SJCRH30 (cell line): ENCODE results near the gene SNAPC2. TPM values are rescaled to one million over a fixed set of nuclear protein-coding genes. Genes with fewer than 3 reads are reported as not detected.

Experiments used
- DNase-seq, 2 experiments: peaks; one replicate each; pipeline ENCODE4 v3.0.0-alpha.2; 2015 to 2020
- H3K27ac ChIP-seq: fragments of 250-450 bp; sonication (Bioruptor Pico); 2 replicates; pipeline ENCODE4 v1.5.1; 2020; ENCODE audit warnings: mild to moderate bottlenecking, moderate library complexity
- H3K27me3 ChIP-seq: fragments of 250-450 bp; sonication (Bioruptor Pico); 2 replicates; pipeline ENCODE4 v1.5.1; 2020; ENCODE audit warnings: mild to moderate bottlenecking, moderate library complexity
- H3K36me3 ChIP-seq: fragments of 250-450 bp; sonication (Bioruptor Pico); 2 replicates; pipeline ENCODE4 v1.5.1; 2020; ENCODE audit warnings: mild to moderate bottlenecking, moderate library complexity
- H3K4me1 ChIP-seq: fragments of 250-450 bp; sonication (Bioruptor Pico); 2 replicates; pipeline ENCODE4 v1.5.1; 2020; ENCODE audit warnings: mild to moderate bottlenecking, moderate library complexity
- H3K4me3 ChIP-seq: fragments of 250-450 bp; sonication (Bioruptor Pico); 2 replicates; pipeline ENCODE4 v1.5.1; 2020; ENCODE audit warnings: mild to moderate bottlenecking, moderate library complexity
- H3K9me3 ChIP-seq: fragments of 250-450 bp; sonication (Bioruptor Pico); replicated peaks from 2 replicates; pipeline ENCODE4 v1.5.1; 2020; ENCODE audit warnings: mild to moderate bottlenecking, moderate library complexity
- total RNA-seq: library from RNA; depleted of rRNA; stranded (reverse); fragments of >200 nt; shearing (Covaris generic); gene quantifications from 2 replicates; pipeline ENCODE4 v1.2.3, GENCODE V29; 2014

Gene SNAPC2
- total RNA-seq, 1 experiment from 2014 or later: 15.8 TPM

- H3K4me3 ChIP-seq: no peak overlapping the region
- H3K27ac ChIP-seq: no peak overlapping the region
- H3K27me3 ChIP-seq: no peaks in the 10 kb centered on the region; the same call in 1 of the 2 replicates
- H3K36me3 ChIP-seq: no peaks in the 10 kb centered on the region
- no peaks in the 10 kb centered on the region for H3K9me3 ChIP-seq
- no peak for DNase-seq
- no peaks in the 10 kb centered on the region for H3K4me1 ChIP-seq
Measured at GRCh38 chr19:7918615-7919421, 1.3 kb upstream of the SNAPC2 start.

GRCh38 chr19:7920519-7921301 is 572 bp downstream of the SNAPC2 start:
- Histone ChIP-seq H3K27ac (peak overlapping the region; percentile 47), H3K4me3 (peak overlapping the region; percentile 70), H3K4me1 (no peaks in the 10 kb centered on the region), H3K9me3 (no peaks in the 10 kb centered on the region), H3K36me3 (no peaks in the 10 kb centered on the region), H3K27me3 (no peaks in the 10 kb centered on the region; the same call in 1 of the 2 replicates)
- peak; percentile 98 to 99 for DNase-seq

GRCh38 chr19:7921302-7921966 is 1.3 kb downstream of the SNAPC2 start:
- H3K4me1 ChIP-seq: peaks cover 3% of the 10 kb centered on the region; the same call in 1 of the 2 replicates
- DNase-seq: no peak

GRCh38 chr19:7921967-7922835 is 2.1 kb downstream of the SNAPC2 start:
- no peaks in the 10 kb centered on the region for H3K9me3 ChIP-seq
- H3K4me3 ChIP-seq: no peak overlapping the region
- no peak for DNase-seq
- no peaks in the 10 kb centered on the region for H3K27me3 ChIP-seq
- H3K36me3 ChIP-seq: no peaks in the 10 kb centered on the region
- H3K27ac ChIP-seq: no peak overlapping the region
- H3K4me1 ChIP-seq: peaks cover 4% of the 10 kb centered on the region; the same call in 1 of the 2 replicates

More at GRCh38 chr19:7921302-7921966, 1.3 kb downstream of the SNAPC2 start:
- no peaks in the 10 kb centered on the region for H3K9me3 ChIP-seq
- peak overlapping the region; percentile 35; the same call in 1 of the 2 replicates for H3K27ac ChIP-seq
- no peaks in the 10 kb centered on the region for H3K36me3 ChIP-seq
- no peaks in the 10 kb centered on the region for H3K27me3 ChIP-seq
- H3K4me3 ChIP-seq: peak overlapping the region; percentile 63

GRCh38 chr19:7922836-7923195 is 2.7 kb downstream of the SNAPC2 start:
- Histone ChIP-seq H3K27ac (no peak overlapping the region), H3K27me3 (no peaks in the 10 kb centered on the region), H3K4me3 (no peak overlapping the region), H3K9me3 (no peaks in the 10 kb centered on the region), H3K36me3 (no peaks in the 10 kb centered on the region), H3K4me1 (peaks cover 4% of the 10 kb centered on the region; the same call in 1 of the 2 replicates)
- no peak for DNase-seq

- no peaks in the 10 kb centered on the region for H3K9me3 ChIP-seq
- no peak overlapping the region for H3K4me3 ChIP-seq
- H3K27me3 ChIP-seq: no peaks in the 10 kb centered on the region
- no peak overlapping the region for H3K27ac ChIP-seq
- peaks cover 4% of the 10 kb centered on the region; the same call in 1 of the 2 replicates for H3K4me1 ChIP-seq
- no peak for DNase-seq
- no peaks in the 10 kb centered on the region for H3K36me3 ChIP-seq
Measured at GRCh38 chr19:7923295-7924191, 3.4 kb downstream of the SNAPC2 start.

- Histone ChIP-seq H3K27ac (no peak overlapping the region), H3K27me3 (no peaks in the 10 kb centered on the region), H3K4me1 (peaks cover 8% of the 10 kb centered on the region; the same call in 1 of the 2 replicates), H3K36me3 (no peaks in the 10 kb centered on the region), H3K4me3 (no peak overlapping the region), H3K9me3 (no peaks in the 10 kb centered on the region)
- no peak for DNase-seq
Measured at GRCh38 chr19:7924241-7924640, 4.1 kb downstream of the SNAPC2 start.

- H3K36me3 ChIP-seq: no peaks in the 10 kb centered on the region
- H3K4me3 ChIP-seq: peak overlapping the region; percentile 55; the same call in 1 of the 2 replicates
- no peaks in the 10 kb centered on the region for H3K27me3 ChIP-seq
- H3K9me3 ChIP-seq: no peaks in the 10 kb centered on the region
- no peak overlapping the region for H3K27ac ChIP-seq
- no peak for DNase-seq
- H3K4me1 ChIP-seq: peaks cover 8% of the 10 kb centered on the region; the same call in 1 of the 2 replicates
Measured at GRCh38 chr19:7924651-7925170, 4.6 kb downstream of the SNAPC2 start.

GRCh38 chr19:7925171-7925851 is 5.2 kb downstream of the SNAPC2 start:
- no peaks in the 10 kb centered on the region for H3K9me3 ChIP-seq
- H3K27ac ChIP-seq: no peak overlapping the region
- peak; percentile 84 to 91 for DNase-seq
- no peaks in the 10 kb centered on the region; the same call in 1 of the 2 replicates for H3K36me3 ChIP-seq
- peaks cover 8% of the 10 kb centered on the region; the same call in 1 of the 2 replicates for H3K4me1 ChIP-seq
- H3K4me3 ChIP-seq: peak overlapping the region; percentile 55
- H3K27me3 ChIP-seq: no peaks in the 10 kb centered on the region

GRCh38 chr19:7926021-7926726 is 6.0 kb downstream of the SNAPC2 start, which contains the start of gene CTXN1:
Gene CTXN1, minus strand, starts transcription at chr19:7926135. Its CDS starts 597 bp downstream, at chr19:7925538.
- Histone ChIP-seq H3K4me3 (peak within 1 kb of the TSS; percentile 55), H3K9me3 (no peaks in the 10 kb centered on the region), H3K36me3 (no peaks in the 10 kb centered on the region; the same call in 1 of the 2 replicates), H3K4me1 (peaks cover 8% of the 10 kb centered on the region; the same call in 1 of the 2 replicates), H3K27ac (no peak within 1 kb of the TSS), H3K27me3 (no peaks in the 10 kb centered on the region)
- peak; percentile 65 to 70 for DNase-seq

GRCh38 chr19:7926727-7927604 is 6.8 kb downstream of the SNAPC2 start:
- Histone ChIP-seq H3K36me3 (no peaks in the 10 kb centered on the region; the same call in 1 of the 2 replicates), H3K27ac (no peak overlapping the region), H3K27me3 (no peaks in the 10 kb centered on the region), H3K4me3 (no peak overlapping the region), H3K4me1 (peaks cover 8% of the 10 kb centered on the region; the same call in 1 of the 2 replicates), H3K9me3 (no peaks in the 10 kb centered on the region)
- DNase-seq: no peak
